AG10803 (cell line): ENCODE data around the gene FKBP1A.

Experiments used
- DNase-seq: peaks from one replicate; pipeline ENCODE4 v3.0.0; 2010; ENCODE audit warnings: low read depth
- H3K4me3 ChIP-seq: 2 replicates; pipeline ENCODE4 v1.5.1; 2011; ENCODE audit warnings: mild to moderate bottlenecking, low read length, control low read depth
- CTCF ChIP-seq: conservative IDR thresholded peaks from 2 replicates; pipeline ENCODE4 v1.5.1; 2011; ENCODE audit warnings: mild to moderate bottlenecking, low read length, control low read depth, inconsistent platforms

Gene FKBP1A

GRCh38 chr20:1323830-1324597, 68.8 kb downstream of the FKBP1A start:
- H3K4me3 ChIP-seq, result no peak overlapping the region; the same call in 1 of the 2 replicates
- no peak for DNase-seq
- no peak for TF ChIP-seq CTCF

GRCh38 chr20:1323256-1323655, 69.6 kb downstream of the FKBP1A start:
- no peak for TF ChIP-seq CTCF
- DNase-seq, result peak; percentile 36
- H3K4me3 ChIP-seq, result no peak overlapping the region

GRCh38 chr20:1322511-1323245, 70.2 kb downstream of the FKBP1A start:
- peak; percentile 98 for DNase-seq
- TF ChIP-seq CTCF, result no peak
- no peak overlapping the region for H3K4me3 ChIP-seq

- H3K4me3 ChIP-seq, result no peak overlapping the region
- TF ChIP-seq CTCF, result no peak
- DNase-seq, result no peak
These were observed 71.3 kb downstream of the FKBP1A start for GRCh38 chr20:1321654-1321939.

- TF ChIP-seq CTCF, result no peak
- H3K4me3 ChIP-seq, result no peak overlapping the region
- DNase-seq, result no peak
These were observed 71.8 kb downstream of the FKBP1A start for GRCh38 chr20:1320902-1321653.

GRCh38 chr20:1320016-1320415, 72.8 kb downstream of the FKBP1A start:
- TF ChIP-seq CTCF, result no peak
- no peak for DNase-seq
- H3K4me3 ChIP-seq, result no peak overlapping the region
